SH-SY5Y (cell line): Measurements from ENCODE around the gene TMEM164.

ENCODE experiments used
- GATA2 ChIP-seq: IDR thresholded peaks from 2 replicates; pipeline ENCODE4 v1.6.1; 2011; ENCODE audit warnings: mild to moderate bottlenecking, low read depth, low read length
- GATA3 ChIP-seq: IDR thresholded peaks from 2 replicates; pipeline ENCODE4 v1.6.1; 2011; ENCODE audit warnings: low read depth, mild to moderate bottlenecking, low read length, moderate library complexity

Gene TMEM164

DNA sequence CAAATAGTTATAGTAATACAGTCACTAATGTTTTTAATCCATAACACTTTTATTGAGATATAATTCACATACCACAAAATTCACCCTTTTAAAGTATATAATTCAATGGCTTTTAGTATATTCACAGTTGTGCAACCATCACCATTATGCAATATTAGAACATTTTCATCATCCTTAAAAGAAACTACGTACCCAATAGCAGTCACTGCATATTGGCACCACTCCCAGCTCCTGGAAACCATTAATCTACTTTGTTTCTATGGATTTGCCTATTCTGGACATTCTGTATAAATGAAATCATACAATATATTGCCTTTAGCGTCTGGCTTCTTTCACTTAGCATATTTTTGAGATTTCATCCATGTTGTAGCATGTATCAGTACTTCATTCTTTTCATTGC, 215.7 kb downstream of the TMEM164 start:
- TF ChIP-seq GATA2 (no peak), GATA3 (no peak)

DNA sequence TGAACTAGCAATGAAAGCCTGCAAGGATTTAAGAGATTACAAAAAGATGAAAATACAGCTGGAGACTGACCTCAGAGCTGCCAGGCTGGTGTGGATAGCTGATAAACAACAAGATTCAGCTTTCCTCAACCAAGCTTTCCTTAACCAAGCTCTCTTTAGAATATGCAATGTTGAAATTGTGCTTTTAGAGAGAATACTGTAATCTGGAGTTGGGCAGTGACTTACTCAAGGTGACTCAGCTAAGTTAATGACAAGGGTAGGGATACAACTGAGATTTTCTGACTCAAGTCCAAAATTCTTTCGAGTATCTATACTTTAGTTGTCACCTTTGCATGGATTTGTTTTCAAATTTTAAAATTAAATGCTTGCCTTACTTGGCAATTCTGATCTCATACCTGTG, 217.0 kb downstream of the TMEM164 start:
- no peak for TF ChIP-seq GATA2
- no peak for TF ChIP-seq GATA3

DNA sequence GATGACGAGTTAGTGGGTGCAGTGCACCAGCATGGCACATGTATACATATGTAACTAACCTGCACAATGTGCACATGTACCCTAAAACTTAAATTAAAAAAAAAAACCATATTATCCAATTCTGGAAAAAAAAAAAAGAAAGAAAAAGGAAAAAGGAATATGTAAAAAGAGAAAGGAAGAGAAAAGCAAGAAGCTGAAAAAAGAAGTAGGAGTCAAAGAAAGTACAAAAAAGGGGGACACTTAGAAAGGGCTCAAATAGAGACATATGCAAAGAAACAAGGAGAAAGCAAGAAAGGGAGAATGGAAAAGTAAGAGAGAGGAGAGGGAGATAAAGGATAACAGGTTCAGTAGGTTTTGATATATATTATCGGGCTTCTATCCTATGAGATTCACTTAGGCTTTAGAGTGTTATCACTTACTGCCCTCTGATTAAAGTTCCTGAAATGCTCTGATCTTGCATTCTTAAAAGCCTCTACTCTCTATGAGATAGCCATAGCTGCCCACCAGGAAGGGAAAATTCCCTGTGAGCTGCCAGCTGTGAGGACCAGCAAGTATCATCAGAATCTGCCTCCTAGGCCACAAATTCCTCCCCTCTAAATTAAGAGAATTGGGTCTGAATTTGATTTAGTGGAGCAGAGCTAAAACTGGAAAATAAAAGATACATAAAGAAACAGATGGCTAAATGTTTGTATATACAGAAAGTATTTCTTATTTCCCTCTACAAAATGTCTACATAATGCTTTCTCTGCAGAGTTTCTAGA, 219.8 kb downstream of the TMEM164 start:
- peak; percentile 88 for TF ChIP-seq GATA2
- TF ChIP-seq GATA3, result peak; percentile 61

DNA sequence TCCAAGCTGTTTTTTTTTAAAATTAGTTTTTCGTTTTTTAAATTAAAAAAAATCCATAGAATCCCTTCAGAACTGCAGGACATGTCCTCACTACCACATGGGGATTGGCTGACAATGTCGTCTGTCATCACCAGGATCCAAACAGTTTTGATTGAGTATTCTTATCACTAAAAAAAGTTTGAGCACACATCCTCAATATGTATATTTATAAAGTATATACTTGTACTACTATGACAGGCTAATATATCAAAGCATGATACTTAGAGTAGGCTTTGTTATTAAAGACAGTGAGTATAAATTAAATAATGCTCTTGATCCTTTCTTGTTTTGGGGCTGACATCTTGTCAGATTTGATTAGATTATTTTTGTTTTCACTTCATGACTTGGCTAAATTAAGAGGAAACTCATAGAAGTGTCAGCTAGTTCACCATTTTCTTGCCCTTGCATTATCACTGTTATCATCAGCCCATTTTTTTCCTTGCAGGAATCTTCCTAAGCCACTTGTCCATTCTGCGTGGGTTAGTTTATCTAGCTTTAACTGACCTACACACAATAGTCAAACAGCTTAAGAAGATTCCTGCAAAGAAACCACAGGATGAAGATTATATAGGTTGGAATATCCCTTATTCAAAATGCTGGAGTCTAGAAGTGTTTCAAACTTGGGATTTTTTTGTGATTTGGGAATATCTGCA, 222.2 kb downstream of the TMEM164 start:
- no peak for TF ChIP-seq GATA2
- TF ChIP-seq GATA3, result no peak

DNA sequence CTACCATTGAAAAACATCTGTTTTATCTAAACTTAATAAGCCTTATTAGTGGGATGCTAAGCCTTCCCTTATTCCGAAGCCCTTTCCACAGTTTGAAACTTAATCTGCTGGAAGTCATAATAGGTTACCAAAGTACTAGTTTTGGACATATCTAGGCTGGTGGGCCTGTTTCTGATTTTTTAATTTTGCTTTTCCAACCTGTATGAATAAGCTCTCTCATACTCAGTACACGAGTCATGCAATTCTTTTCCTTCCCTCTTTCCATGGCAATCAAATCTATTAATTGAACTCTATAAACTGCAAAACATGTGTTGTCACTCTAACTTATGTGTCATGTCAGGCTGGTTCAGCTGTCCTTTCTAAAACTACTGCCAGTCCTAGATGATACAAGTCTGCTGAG, 224.0 kb downstream of the TMEM164 start:
- TF ChIP-seq GATA3 (no peak), GATA2 (no peak)
